GM23338 (cell line): ENCODE results near the gene STAB2.

Experiments
- CREB1 ChIP-seq: fragments of 250-450 bp; sonication (Bioruptor Pico); IDR thresholded peaks from 2 replicates; pipeline ENCODE4 v1.5.0; 2020; ENCODE audit warnings: low read depth, mild to moderate bottlenecking, moderate library complexity
- EZH2 ChIP-seq: fragments of 200-600 bp; sonication (generic); IDR thresholded peaks from one replicate; pipeline ENCODE4 v1.8.0; 2017; ENCODE audit warnings: antibody characterized with exemption, mild to moderate bottlenecking, low read depth; ENCODE audit not compliant: unreplicated experiment
- EZH2phosphoT487 ChIP-seq: fragments of 200-600 bp; sonication (generic); IDR thresholded peaks from one replicate; pipeline ENCODE4 v1.8.1; 2018; ENCODE audit warnings: antibody characterized with exemption; ENCODE audit not compliant: unreplicated experiment
- ZNF114 ChIP-seq: fragments of 250-450 bp; sonication (Bioruptor Pico); IDR thresholded peaks from 2 replicates; pipeline ENCODE4 v1.5.0; 2020; ENCODE audit warnings: mild to moderate bottlenecking, moderate library complexity
- TF ChIP-seq, protein P1 (sequence below), 2 experiments: fragments of 200-600 bp in 1 of 2; sonication (generic) in 1 of 2; conservative IDR thresholded peaks; 2 replicates each; pipeline versions ENCODE4 v1.5.1 to v1.6.1; 2016 to 2017; ENCODE audit warnings: antibody characterized with exemption in 2 of 2, low read depth in 2 of 2, mild to moderate bottlenecking in 2 of 2, moderate library complexity in 1 of 2
- TF ChIP-seq, protein P2 (sequence below): IDR thresholded peaks from 2 replicates; pipeline ENCODE4 v1.6.1; 2016; ENCODE audit warnings: antibody characterized with exemption

- TF ChIP-seq, protein P1, sequence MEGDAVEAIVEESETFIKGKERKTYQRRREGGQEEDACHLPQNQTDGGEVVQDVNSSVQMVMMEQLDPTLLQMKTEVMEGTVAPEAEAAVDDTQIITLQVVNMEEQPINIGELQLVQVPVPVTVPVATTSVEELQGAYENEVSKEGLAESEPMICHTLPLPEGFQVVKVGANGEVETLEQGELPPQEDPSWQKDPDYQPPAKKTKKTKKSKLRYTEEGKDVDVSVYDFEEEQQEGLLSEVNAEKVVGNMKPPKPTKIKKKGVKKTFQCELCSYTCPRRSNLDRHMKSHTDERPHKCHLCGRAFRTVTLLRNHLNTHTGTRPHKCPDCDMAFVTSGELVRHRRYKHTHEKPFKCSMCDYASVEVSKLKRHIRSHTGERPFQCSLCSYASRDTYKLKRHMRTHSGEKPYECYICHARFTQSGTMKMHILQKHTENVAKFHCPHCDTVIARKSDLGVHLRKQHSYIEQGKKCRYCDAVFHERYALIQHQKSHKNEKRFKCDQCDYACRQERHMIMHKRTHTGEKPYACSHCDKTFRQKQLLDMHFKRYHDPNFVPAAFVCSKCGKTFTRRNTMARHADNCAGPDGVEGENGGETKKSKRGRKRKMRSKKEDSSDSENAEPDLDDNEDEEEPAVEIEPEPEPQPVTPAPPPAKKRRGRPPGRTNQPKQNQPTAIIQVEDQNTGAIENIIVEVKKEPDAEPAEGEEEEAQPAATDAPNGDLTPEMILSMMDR (conservative IDR thresholded peaks at IDR 0.05; ENCODE audit: low read depth in 2 of 2): no peak
- TF ChIP-seq, protein P2, sequence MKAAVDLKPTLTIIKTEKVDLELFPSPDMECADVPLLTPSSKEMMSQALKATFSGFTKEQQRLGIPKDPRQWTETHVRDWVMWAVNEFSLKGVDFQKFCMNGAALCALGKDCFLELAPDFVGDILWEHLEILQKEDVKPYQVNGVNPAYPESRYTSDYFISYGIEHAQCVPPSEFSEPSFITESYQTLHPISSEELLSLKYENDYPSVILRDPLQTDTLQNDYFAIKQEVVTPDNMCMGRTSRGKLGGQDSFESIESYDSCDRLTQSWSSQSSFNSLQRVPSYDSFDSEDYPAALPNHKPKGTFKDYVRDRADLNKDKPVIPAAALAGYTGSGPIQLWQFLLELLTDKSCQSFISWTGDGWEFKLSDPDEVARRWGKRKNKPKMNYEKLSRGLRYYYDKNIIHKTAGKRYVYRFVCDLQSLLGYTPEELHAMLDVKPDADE: no peak
- TF ChIP-seq EZH2 (no peak), EZH2phosphoT487 (no peak), ZNF114 (CRISPR knock-in tag) (no peak), CREB1 (CRISPR knock-in tag) (no peak)
These were observed 46.8 kb upstream of the STAB2 start for GRCh38 chr12:103540319-103540718.
